Epithelial cell of alveolus of lung (primary cell): ENCODE results near the gene B4GALNT3. TPM values are rescaled to one million over a fixed set of nuclear protein-coding genes. Genes with fewer than 3 reads are reported as not detected.

ENCODE experiments used
- total RNA-seq: library from RNA; depleted of rRNA; stranded (reverse); fragments of >200 nt; gene quantifications from 2 replicates; pipeline ENCODE4 v1.2.1, GENCODE V29; 2015

Gene B4GALNT3
- 0.91 TPM in 1 of 2 replicates, not detected in the other for total RNA-seq

DNA sequence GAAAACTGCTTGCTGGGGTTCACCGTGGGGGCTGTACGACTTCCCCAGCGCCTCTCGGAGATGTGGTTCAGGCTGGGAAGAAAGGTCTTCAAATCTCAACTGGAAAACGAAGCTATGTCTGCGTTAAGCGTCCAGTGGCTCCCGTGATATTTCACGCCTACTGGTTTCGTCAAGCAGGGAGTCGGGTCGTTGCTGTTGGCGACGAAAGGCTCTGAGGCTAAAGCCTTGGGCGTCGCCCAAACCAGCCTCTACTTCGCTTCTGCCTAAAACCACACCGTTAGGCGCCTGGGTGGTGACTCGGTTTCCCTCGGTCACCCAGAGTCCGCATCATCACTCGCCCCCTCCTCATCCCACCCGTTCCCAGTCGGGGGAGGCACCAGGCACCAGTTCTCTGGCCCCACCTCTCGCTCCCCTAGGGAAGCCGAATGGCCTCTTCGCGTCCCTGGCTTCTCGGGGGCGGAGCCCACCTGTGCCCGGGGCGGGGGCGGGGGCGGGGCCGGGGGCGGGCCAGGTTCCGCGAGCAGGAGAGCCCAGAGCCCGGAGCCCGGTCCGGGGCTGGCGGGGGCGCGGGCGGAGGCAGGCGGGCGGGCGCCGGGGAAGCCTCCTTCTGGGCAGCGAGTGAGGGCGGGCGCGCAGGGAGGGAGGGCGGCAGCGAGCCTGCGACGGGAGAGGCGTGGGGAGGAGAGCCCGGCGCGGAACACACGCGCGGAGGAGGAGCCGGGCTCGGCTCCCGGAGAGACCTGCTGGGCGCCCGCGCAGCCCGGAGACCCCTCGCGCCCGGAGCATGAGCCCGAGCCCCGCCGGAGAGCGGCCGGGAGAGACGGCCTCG, at the start of gene B4GALNT3:
TSS of gene B4GALNT3 (plus strand) at position 510 of the 829 bp plus-strand sequence. CDS start 438 bp downstream, outside the sequence.

Other genes with a start within 250 kb of the B4GALNT3 start
- gene SLC6A12, start 245.8 kb upstream of the B4GALNT3 start, total RNA-seq, result not detected in 2 replicates
- 2.0 TPM in 1 of 2 replicates, not detected in the other for gene SLC6A13, start 197.1 kb upstream of the B4GALNT3 start, total RNA-seq
- gene KDM5A, start 70.6 kb upstream of the B4GALNT3 start, total RNA-seq, result 24.2 and 64.3 TPM in 2 replicates
- 5.8 and 18.0 TPM in 2 replicates for gene CCDC77, start 58.3 kb upstream of the B4GALNT3 start, total RNA-seq
- 1.8 and 2.5 TPM in 2 replicates for gene NINJ2, start 203.5 kb downstream of the B4GALNT3 start, total RNA-seq